DMS153 treated with DMSO at 0.1 percent for 48 hours (cell line): ENCODE results near the gene DCAF5.

Source experiments
- DNase-seq: peaks from one replicate; lab custom pipeline; 2025; ENCODE audit not compliant: unreplicated experiment; lab: John Stamatoyannopoulos, UW

DCAF5 gene

GRCh38 chr14:69142101-69142500, 10.8 kb downstream of the DCAF5 start:
- DNase-seq = no peak

- DNase-seq = no peak
Measured at GRCh38 chr14:69141550-69141949, 11.4 kb downstream of the DCAF5 start.

- DNase-seq = no peak
Measured at GRCh38 chr14:69139743-69140142, 13.2 kb downstream of the DCAF5 start.

GRCh38 chr14:69137843-69138535, 14.9 kb downstream of the DCAF5 start:
- no peak for DNase-seq

GRCh38 chr14:69137416-69137815, 15.5 kb downstream of the DCAF5 start:
- no peak for DNase-seq

- peak; percentile 68 for DNase-seq
Measured at GRCh38 chr14:69135133-69135532, 17.8 kb downstream of the DCAF5 start.

- DNase-seq = no peak
Measured at GRCh38 chr14:69133206-69134125, 19.5 kb downstream of the DCAF5 start.

- no peak for DNase-seq
Measured at GRCh38 chr14:69132513-69133181, 20.3 kb downstream of the DCAF5 start.

- DNase-seq = no peak
Measured at GRCh38 chr14:69131176-69131575, 21.7 kb downstream of the DCAF5 start.

- DNase-seq = peak; percentile 62
Measured at GRCh38 chr14:69129264-69129880, 23.5 kb downstream of the DCAF5 start.

GRCh38 chr14:69118305-69118704, 34.6 kb downstream of the DCAF5 start:
- DNase-seq = no peak

- DNase-seq = no peak
Measured at GRCh38 chr14:69117020-69117767, 35.7 kb downstream of the DCAF5 start.

GRCh38 chr14:69115407-69116185, 37.3 kb downstream of the DCAF5 start:
- no peak for DNase-seq

- no peak for DNase-seq
Measured at GRCh38 chr14:69114763-69115162, 38.2 kb downstream of the DCAF5 start.

GRCh38 chr14:69108358-69108757, 44.6 kb downstream of the DCAF5 start:
- DNase-seq = no peak

- DNase-seq = peak; percentile 57
Measured at GRCh38 chr14:69107407-69108003, 45.4 kb downstream of the DCAF5 start.

GRCh38 chr14:69106451-69106850, 46.5 kb downstream of the DCAF5 start:
- no peak for DNase-seq

- DNase-seq = no peak
Measured at GRCh38 chr14:69105326-69105725, 47.6 kb downstream of the DCAF5 start.

- no peak for DNase-seq
Measured at GRCh38 chr14:69101331-69101826, 51.5 kb downstream of the DCAF5 start.
